Stimulated activated CD4-positive, alpha-beta T cell treated with anti-CD3 and anti-CD28 coated beads, TNF-alpha, amount 100 ng/mL, for 48 hours (primary cell): ENCODE results near the gene PPP2R5D.
A peak's percentile ranks its signal among the peaks of the same experiment; 100 is the strongest.
"Not testable (repeated sequence)": the region's sequence is repeated elsewhere in the genome, so short reads cannot be mapped to it uniquely, and the experiment has no call there.

Experiments
- DNase-seq, 3 donors: peaks; one replicate each; pipeline ENCODE4 v3.0.0-alpha.2; 2020; ENCODE audit warnings: low read depth in 3 of 3

Gene PPP2R5D

DNA sequence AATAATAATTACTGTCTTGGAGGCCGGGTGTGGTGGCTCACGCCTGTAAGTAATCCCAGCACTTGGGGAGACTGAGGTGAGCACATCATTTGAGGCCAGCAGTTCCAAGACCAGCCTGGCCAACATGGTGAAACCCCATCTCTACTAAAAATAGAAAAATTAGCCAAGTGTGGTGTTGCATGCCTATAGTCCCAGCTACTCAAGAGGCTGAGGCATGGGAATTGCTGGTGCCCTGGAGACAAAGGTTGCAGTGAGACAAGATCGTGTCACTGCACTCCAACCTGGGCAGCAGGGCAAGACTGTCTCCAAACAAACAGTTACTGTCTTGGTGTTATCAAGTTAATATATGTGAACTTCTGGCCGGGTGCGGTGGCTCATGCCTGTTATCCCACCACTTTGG is 42.0 kb downstream of the PPP2R5D start:
- DNase-seq: no peak

DNA sequence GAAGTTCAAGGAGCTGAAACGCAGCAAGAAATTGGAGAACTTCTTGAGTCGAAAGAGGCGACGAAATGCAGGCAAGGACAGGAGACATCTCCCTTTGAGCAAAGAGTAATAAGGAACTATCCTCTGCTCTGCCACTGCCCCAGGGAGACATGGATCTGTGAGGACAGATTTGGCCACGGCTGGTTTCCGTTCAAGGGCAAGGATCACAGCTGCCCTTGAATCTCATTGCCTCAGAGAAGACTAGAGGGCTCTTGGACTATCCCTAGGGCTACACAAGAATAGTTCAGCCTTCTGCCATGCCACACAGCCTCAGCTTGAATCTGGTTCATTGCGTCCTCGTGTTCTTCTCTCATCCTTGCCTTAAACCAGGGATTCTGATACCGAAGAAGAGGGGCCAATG is 44.8 kb downstream of the PPP2R5D start:
- DNase-seq: no peak

DNA sequence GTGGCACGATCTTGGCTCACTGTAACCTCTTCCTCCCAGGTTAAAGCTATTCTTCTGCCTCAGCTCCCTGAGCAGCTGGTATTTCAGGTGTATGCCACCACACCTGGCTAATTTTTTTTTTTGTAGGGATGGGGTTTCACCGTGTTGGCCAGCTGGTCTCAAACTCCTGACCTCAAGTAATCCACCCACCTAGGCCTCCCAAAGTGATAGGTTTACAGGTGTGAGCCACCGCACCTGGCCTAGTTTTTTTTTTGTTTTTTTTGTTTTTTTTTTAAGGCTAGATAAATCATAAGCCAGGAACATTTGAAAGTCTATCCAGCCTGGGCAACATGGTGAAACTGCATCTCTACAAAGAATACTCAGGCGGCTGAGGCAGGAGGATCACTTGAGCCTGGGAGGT is 48.0 kb downstream of the PPP2R5D start:
- no peak for DNase-seq

DNA sequence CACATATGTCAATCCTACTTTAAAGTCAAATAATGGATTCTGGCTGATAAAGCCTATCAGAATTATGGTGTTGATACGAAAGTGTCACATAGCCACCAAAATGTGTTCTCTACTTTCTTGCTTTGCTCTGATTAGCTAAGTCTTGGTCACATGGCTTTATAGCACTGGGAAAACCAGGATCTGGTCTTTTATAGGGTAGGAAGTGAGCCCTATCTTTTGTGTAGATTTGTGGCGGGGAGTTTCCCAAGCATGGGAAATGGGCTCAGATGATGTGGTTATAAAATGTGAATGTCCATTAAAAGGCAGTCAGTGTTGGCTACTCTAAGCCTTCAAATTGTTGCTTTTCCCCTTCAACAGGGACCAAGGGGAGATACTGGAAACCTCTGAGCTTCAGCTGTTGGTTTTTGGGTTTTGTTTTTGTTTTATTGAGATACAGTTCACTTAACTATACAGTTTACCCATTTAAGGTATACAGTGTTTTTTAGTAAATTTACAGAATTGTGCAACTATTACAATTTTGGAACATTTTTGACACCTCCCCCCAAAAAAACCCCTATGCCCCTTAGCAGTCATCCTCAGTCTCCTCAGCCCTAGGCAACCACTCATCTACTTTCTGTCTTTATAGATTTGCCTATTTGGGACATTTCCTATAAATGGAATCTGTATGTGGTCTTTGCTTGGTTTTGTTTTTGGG is 49.3 kb downstream of the PPP2R5D start:
- no peak for DNase-seq

DNA sequence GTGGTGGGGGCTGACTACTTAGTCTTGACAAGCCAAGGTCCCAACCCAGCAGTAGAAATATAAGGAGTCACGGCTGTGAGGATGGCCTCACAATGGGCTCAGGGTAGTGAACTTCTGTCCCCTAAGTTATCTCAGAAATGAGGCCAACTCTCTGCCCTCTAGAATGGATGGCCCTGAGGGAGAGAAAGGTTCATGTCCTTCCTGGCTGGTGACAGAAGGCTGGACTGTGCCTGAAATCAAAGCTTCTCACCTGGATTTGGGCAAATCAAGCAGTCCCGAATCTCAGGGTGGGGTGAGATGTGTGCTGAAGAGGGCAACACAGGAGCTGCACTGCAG is 49.8 kb downstream of the PPP2R5D start:
- DNase-seq: no peak

DNA sequence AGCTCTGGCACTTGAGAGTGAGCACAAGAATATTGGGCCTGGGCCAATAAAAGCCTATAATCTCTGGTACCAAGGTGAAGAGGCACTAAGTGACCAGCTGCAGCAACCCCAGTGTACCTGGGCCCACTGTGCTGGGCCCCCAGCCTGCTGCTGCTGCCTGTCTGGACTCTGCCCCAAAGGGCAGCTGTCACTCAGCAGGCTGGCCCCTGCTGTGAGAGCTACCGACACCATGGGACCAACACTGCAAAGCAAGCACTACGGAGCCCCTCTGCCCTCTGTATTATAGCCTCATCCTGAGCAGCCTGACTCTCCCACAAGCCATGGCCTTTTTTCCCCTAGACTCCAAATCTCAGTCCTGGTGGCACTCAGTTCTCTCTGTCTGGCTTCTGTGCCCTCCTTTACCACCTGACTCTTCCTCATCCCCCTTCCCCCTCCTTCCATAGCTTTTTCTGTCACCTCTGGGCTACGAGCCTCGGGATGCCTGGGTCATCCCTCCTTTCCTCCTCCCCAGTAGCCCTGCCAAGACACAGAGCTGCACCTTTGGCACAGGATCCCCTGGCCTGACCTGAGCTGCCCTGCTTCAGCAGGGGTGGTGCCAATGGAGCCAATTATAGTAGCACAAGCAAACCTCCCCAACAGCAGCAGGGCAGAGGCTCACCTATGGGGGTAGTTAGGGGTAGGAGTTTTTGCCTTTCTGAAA is 51.3 kb downstream of the PPP2R5D start:
- DNase-seq: no peak

DNA sequence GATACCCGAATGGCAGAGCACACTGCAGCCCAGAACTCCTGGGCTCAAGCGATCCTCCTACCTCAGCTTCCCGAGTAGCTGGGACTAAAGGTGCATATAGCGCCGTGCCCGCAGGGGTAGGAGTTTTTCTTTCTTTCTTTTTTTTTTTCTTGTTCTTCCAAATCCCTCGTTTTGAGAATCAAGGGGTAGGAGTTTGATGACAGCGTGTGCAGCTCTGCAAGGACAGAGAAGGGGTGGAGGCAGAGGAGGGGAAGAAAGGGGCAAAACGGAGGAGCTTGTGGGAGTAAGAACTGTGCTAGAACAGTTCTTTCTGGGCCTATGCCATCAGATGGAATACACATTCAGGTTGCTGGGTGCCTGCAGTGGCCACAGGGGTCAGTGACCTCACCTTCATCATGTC is 52.3 kb downstream of the PPP2R5D start:
- DNase-seq: no peak

DNA sequence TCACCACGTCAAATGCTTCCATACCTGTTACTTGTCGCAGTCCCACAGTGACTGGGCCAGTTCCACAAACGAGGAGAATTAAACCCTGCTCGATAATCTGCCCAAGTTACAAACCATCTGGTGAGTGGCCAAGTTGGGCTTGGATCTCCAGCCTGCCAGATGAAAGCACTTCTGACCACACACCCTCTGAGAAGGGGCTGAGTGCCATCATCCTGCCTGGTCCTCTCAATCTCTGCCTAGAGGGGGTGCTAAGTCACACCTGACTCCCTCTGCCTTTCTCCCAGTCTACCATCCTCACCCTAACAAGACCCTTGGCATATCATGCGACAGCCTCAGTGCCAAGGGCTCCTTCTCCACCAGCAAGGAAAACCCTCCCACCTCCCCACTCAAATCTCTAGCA is 52.8 kb downstream of the PPP2R5D start:
- no peak for DNase-seq

DNA sequence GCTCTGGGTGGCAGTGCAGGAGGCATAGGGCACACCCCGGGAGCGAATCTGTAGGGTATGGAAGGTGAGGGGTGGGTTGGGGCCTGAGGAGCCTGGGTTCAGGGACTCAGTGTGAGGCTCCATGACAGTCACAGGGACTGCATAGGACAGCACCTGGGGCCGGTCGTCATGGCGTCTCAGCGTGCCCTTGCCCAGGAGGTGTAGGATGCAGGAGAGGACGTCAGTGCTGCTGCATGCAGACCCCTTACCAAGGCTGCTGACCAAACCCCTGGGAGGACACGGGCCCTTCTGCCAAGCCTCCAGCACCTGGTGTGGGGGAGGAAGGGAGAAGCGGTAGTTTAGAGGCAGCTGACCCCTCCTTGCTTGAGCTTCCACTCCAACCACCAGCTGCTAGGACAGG is 53.3 kb downstream of the PPP2R5D start:
- no peak for DNase-seq

DNA sequence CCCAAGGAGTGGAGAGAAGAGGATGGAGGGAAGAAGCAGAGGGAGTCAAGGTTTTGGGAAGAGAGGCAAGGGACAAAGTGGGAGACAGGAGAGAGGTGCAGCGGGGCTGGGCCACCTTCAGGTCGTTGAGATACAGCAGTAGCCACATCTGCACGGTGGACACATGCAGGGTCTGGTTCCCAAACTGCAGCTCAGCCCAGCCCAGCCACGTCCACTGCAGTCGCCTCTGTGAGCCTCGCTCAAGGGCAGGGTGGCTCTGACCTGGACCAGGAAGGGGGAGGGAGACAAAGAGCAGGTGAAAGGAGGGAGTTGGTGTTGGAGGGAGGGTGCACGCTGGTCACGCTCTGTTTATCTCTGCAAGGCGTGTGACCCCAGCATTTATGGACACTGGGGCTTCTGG is 54.4 kb downstream of the PPP2R5D start:
- DNase-seq: no peak

DNA sequence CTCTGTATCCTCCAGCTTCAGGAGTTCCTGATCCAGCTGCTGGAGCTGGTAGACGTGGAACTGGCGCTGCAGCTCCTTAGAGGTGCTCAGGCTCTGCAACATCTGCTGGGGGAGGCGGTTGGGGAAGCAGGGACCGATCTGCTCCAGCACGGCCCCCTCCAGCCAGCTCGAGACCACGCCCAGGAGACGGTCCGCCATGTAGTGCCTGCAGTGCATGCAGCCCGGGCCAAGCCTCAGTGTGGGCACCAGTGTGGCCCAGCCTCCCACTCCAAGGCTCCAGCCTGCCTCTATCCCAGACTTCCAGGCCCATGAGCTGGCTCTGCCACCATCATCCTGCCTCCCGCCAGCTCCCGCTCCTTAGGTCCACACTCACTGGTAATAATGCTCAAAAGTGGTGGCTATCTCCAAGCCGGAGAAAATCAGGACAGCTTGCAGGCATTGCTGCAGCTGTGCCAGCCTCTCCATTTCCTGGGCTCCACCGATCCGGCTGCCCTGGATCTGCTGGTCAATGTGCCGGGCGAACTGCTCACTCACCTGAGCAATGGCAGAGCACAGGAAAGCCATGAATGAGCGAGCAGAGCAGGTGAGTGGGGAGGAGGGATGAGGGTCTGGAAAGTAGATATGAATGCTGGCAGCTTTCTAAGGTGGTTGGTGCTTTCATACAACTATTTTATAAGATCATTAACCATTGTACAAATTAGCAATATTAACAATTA is 56.3 kb downstream of the PPP2R5D start:
- DNase-seq: no peak

DNA sequence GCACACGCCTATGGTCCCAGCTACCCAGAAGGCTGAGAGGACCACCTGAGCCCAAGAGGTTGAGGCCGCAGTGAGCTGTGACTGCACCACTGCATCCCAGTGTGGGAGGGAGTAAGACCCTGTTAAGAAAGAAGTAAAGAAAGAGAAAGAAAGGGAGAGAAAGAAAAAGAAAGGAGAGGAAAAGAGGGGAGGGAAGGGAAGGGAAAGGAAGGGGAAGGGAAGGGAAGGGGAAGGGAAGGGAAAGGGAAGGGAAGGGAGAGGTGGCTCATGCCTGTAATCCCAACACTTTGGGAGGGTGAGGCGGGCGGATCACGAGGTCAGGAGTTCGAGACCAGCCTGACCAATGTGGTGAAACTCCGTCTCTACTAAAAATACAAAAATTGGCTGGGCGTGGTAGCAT is 57.1 kb downstream of the PPP2R5D start:
- not testable (repeated sequence) for DNase-seq

DNA sequence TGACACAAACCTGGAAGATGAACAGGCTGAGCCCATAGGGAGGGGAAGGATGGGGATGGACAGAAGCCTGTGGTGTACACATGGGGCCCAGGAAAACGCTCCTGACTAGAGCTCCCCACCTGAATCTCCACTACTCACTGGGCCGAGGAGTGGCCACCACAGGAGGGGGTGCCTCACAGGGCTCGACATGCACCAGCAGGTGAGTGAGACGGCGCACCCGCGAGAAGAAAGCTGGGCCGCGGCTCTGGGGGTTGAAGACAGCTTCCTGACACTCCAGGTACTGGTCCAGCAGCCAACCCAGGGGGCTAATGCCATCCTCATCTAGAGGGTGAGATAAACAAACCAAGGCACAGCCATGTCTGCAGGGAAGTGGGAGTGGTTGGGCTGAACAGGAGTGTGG is 58.9 kb downstream of the PPP2R5D start:
- DNase-seq: no peak

DNA sequence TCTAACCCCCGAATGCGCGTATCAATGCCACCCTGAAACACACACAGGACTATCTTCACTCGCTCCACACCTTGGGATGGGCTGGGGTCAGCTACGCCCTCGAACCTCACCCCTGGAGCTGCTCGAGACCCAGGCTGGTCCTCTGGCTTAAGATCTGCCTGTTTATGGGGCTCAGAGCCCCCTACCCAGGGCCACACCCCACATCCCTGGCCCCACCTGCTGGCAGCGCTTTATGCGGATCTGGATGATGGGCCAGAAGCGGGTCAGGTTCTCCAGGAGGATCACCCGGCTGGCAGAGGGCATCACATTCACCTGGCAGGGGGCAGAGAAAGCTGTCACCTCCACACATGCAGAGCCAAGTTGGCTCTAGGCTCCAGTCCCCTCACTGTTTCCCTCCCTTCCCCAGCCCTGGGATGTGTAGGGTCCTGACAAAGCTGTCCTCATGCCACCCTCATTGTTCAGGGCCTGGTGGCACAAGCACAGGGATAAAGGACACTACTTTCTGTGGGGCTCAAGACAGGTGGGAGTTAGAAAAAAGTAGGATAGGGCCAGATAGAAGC is 61.1 kb downstream of the PPP2R5D start:
- no peak for DNase-seq

DNA sequence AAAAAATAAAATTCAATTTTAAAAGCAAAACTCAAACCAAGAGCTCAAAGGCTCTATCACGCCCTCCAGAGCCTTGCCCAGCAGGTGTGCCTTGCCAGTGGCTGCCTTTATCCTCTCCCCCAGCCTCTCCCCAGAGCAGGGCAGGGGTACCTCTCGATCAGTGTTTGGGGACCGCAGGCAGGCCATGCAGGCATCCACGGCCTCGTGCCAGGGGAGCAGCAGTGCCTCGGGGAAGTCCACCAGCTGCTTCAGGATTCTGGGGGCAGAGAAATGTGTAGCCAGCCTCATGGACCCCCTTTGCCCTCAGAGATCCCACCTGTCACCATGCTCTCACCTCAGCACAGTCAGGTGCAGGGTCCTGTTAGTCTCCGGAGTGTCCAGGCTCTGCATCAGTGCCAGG is 63.6 kb downstream of the PPP2R5D start:
- DNase-seq: no peak

DNA sequence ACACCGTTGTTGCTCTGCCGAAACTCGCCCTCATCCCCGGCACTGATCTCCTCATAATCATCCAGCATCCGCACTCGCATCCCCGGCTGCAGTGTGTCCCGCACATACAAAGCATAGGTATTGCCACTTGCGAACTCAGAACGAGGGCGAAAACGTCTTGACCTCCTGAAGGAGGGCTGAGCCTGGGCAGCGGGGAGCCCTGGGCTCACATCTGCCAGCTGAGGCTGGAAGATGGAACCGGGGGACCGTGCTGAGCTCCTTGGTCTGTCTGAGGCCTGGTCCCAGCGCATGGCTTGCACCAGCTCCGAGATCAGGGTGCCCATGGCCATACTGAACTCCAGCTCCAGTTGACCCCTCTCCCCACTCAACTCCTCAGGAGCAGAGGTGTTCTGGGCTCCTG is 66.6 kb downstream of the PPP2R5D start:
- DNase-seq: no peak

DNA sequence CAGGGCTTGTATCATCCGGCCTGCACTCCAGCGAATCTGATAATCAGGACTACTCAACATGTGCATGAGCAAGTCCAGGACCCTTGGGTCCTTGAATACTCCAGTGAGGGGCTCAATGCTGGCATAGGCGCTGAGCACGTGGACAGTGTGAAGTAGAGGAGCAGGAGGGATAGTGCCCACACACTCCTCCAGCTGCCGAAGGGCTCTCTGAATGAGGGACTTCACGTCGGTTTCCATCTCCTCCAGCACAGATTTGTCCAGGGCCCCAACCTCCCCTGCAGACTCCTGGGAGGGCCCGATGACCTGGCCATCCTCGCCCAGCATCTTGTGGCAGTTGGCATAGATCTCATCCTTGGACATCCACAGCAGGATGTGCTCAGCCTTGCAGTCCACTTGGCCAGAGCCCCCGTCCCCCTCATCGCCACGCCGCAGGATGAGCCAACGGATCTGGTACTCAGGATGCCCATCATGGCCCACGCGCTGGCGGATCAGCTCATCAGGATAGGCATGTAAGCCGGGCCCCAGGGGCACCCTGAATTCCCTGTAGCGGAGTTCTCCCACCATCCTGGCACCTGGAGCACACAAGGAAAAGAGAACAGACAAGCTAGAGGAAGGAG is 68.0 kb downstream of the PPP2R5D start:
- no peak for DNase-seq

DNA sequence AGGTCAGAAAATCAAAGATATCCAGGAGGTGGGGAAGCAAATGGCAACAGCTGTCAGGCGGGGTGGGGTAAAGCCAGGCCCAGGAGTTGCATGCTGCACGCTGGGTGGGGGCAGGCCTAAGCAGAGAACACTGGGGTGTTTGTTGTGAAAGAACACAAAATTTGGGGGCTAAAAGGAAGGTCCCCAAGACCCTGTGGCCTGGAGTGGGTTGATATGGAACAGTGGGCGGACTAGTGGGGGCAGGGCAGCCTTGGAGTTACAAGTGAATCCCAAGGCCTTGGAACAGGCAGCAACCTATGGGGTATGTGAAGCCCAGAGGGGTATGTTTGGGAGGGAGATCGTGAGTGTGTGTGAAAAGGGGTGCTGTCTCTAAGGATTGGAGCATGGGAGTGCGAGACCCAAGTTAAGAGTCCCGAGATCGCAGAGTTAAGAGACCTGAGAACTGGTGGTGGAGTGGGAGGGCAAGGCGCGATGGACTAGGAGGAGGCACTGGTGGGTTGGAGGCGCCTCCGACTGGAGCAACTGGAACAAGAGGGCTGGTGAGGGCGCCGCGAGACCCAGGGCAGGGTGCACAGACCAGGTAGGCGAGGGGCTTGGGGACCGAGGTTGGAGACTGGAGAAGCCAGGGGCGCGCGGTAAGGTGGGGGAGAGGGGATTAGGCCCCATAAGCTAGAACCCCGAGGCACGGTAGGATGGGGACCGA is 68.6 kb downstream of the PPP2R5D start:
- DNase-seq: no peak

DNA sequence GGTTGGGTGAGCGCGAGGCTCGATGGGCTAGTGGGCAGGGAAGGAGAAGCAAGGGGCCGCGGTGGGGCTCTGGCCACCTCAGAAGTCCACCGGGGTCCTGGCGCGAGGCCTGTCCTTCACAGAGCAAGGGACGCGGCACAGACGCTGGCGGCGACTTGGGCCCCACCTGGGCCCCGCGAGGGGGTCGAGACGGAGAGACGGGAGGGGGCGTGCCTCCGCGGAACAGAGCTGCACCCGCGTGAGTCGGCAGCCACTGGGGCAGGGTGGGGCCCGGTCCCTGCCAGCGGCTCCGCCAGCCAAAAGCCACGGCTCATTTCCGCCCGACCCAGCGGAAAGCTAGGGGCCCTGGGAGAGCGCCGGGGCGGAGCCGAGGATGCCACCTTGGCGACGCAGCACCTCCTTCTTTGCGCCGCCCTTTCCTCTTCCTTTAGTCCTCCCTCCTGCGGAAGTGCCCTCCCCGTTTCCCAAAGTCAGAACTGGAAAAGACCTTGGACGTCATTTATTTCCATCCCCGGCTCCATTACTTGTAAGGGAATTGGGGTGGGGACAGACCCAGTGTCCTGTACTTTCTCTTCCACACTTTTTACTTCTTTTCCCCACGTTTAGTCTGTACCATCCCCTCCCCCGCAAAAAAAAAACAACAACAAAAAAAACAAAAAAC is 69.3 kb downstream of the PPP2R5D start, which contains the start of gene CUL7:
Gene CUL7, minus strand, starts transcription at position 307 of the 661 bp plus-strand sequence. CDS start 1,063 bp downstream, outside the sequence.
- peak; percentile 81 to 88 (median 85) for DNase-seq

DNA sequence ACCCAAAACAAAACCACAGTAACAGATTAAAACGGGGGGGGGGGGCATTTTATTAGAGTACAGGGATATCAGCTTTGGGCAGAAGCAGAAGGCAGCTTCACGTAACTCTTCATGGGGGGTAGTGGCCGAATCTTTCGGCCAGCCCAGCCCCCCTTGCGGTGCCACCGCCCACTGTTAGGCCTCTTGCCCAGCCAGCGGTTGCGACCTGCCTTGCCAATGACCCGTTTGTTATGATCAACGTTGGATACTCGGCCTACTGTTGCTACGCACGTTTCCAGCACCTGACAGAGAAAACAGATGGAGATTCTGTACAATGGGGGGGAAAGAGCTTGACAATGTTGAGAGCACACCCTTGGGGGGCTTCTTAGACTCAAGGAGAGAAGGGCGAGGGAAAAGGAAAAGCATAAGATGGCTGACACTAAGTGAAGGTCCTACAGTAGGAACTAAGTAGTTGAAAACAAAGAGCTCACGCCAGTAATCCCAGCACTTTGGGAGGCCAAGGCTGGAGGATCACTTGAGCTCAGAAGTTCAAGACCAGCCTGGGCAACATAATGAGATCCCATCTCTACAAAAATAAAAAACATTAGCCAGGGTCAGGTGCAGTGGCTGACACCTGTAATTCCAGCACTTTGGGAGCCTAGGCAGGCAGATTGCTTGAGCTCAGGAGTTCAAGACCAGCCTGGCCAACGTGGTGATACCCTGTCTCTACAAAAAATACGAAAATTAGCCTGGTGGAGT is 70.0 kb downstream of the PPP2R5D start:
- DNase-seq: no peak
